Astrocyte (in vitro differentiated cells and primary cell): ENCODE measurements around the gene SOX13. TPM values are rescaled to one million over a fixed set of nuclear protein-coding genes. Genes with fewer than 3 reads are reported as not detected.

ENCODE experiments used
- DNase-seq: peaks from one replicate; pipeline ENCODE4 v3.0.0-alpha.2; 2010; ENCODE audit warnings: low read depth
- FAIRE-seq: peaks from 2 replicates; lab custom pipeline; 2011; peaks lifted over from hg19 to GRCh38; lab: Jason Lieb, UNC
- H2AFZ ChIP-seq: 2 replicates; pipeline ENCODE4 v1.6.0; 2012; ENCODE audit warnings: low read depth, low read length, inconsistent platforms
- H3K27ac ChIP-seq: 2 replicates; pipeline ENCODE4 v1.5.1; 2011; ENCODE audit warnings: low read depth, low read length, inconsistent platforms
- H3K27me3 ChIP-seq: 2 replicates; pipeline ENCODE4 v1.6.0; 2011; ENCODE audit warnings: low read length, inconsistent platforms; ENCODE audit not compliant: insufficient read depth
- H3K36me3 ChIP-seq: 2 replicates; pipeline ENCODE4 v1.5.1; 2011; ENCODE audit warnings: low read length, inconsistent platforms; ENCODE audit not compliant: insufficient read depth
- H3K4me1 ChIP-seq: 2 replicates; pipeline ENCODE4 v1.5.1; 2011; ENCODE audit warnings: low read length, inconsistent platforms; ENCODE audit not compliant: insufficient read depth
- H3K4me2 ChIP-seq: 2 replicates; pipeline ENCODE4 v1.6.0; 2012; ENCODE audit warnings: low read length, inconsistent platforms
- H3K4me3 ChIP-seq: 2 replicates; pipeline ENCODE4 v1.5.1; 2011; ENCODE audit warnings: low read depth, mild to moderate bottlenecking, low read length, inconsistent platforms; ENCODE audit not compliant: insufficient read depth
- H3K79me2 ChIP-seq: 2 replicates; pipeline ENCODE4 v1.6.0; 2012; ENCODE audit warnings: mild to moderate bottlenecking, low read length, inconsistent platforms; ENCODE audit not compliant: insufficient read depth
- H3K9ac ChIP-seq: 2 replicates; pipeline ENCODE4 v1.6.0; 2012; ENCODE audit warnings: mild to moderate bottlenecking, low read length, inconsistent platforms
- H3K9me3 ChIP-seq: 2 replicates; pipeline ENCODE4 v1.5.1; 2012; ENCODE audit warnings: low read depth, mild to moderate bottlenecking, low read length, inconsistent platforms; ENCODE audit not compliant: insufficient read depth
- H4K20me1 ChIP-seq: 2 replicates; pipeline ENCODE4 v1.6.0; 2012; ENCODE audit warnings: low read length, inconsistent platforms; ENCODE audit not compliant: insufficient read depth
- H3K27ac Mint-ChIP-seq: one replicate; pipeline ENCODE4 v1.8.0; 2021; ENCODE audit warnings: mild to moderate bottlenecking, mixed read lengths; ENCODE audit not compliant: unreplicated experiment
- H3K27me3 Mint-ChIP-seq: one replicate; pipeline ENCODE4 v1.8.0; 2021; ENCODE audit warnings: low read depth, mixed read lengths; ENCODE audit not compliant: unreplicated experiment
- H3K36me3 Mint-ChIP-seq: one replicate; pipeline ENCODE4 v1.8.0; 2021; ENCODE audit warnings: low read depth, mixed read lengths; ENCODE audit not compliant: unreplicated experiment
- H3K4me1 Mint-ChIP-seq: one replicate; pipeline ENCODE4 v1.8.0; 2021; ENCODE audit warnings: low read depth, mixed read lengths; ENCODE audit not compliant: unreplicated experiment
- H3K4me3 Mint-ChIP-seq: one replicate; pipeline ENCODE4 v1.8.0; 2021; ENCODE audit warnings: mild to moderate bottlenecking, moderate library complexity, mixed read lengths; ENCODE audit not compliant: unreplicated experiment
- H3K9me3 Mint-ChIP-seq: one replicate; pipeline ENCODE4 v1.8.0; 2021; ENCODE audit warnings: mild to moderate bottlenecking, mixed read lengths; ENCODE audit not compliant: unreplicated experiment
- CTCF ChIP-seq: IDR thresholded peaks from 2 replicates; pipeline ENCODE4 v1.5.1; 2011; ENCODE audit warnings: low read depth, mild to moderate bottlenecking, inconsistent platforms, low read length, moderate library complexity; ENCODE audit not compliant: insufficient read depth
- EZH2 ChIP-seq: IDR thresholded peaks from 2 replicates; pipeline ENCODE4 v1.6.1; 2012; ENCODE audit warnings: mild to moderate bottlenecking, low read length, inconsistent platforms; ENCODE audit not compliant: insufficient read depth
- total RNA-seq: library from RNA; stranded (reverse); gene quantifications from 2 replicates; pipeline ENCODE4 v1.2.1, GENCODE V29; 2021

SOX13 gene
- total RNA-seq, 1 donor from 2014 or later: 12.4 TPM

GRCh38 chr1:204134103-204134502, 61.2 kb downstream of the SOX13 start:
- H3K9me3 Mint-ChIP-seq: peaks cover 3% of the 10 kb centered on the region
- no peak overlapping the region for H3K27ac Mint-ChIP-seq
- Histone ChIP-seq H3K4me2 (no peak overlapping the region), H3K27me3 (no peaks in the 10 kb centered on the region), H3K79me2 (no peaks in the 10 kb centered on the region), H3K9me3 (no peaks in the 10 kb centered on the region), H4K20me1 (no peaks in the 10 kb centered on the region), H3K4me1 (peaks cover 24% of the 10 kb centered on the region), H3K27ac (no peak overlapping the region), H2AFZ (no peak overlapping the region), H3K4me3 (no peak overlapping the region), H3K36me3 (no peaks in the 10 kb centered on the region), H3K9ac (no peak overlapping the region)
- H3K27me3 Mint-ChIP-seq: peaks cover 3% of the 10 kb centered on the region
- TF ChIP-seq CTCF (no peak), EZH2 (no peak)
- peaks cover 6% of the 10 kb centered on the region for H3K36me3 Mint-ChIP-seq
- no peak overlapping the region for H3K4me3 Mint-ChIP-seq
- peaks cover 11% of the 10 kb centered on the region for H3K4me1 Mint-ChIP-seq
- DNase-seq (no peak), FAIRE-seq (no peak)

GRCh38 chr1:204136814-204137213, 63.9 kb downstream of the SOX13 start:
- no peak overlapping the region for H3K27ac Mint-ChIP-seq
- Histone ChIP-seq H3K4me2 (no peak overlapping the region), H3K9ac (no peak overlapping the region), H4K20me1 (no peaks in the 10 kb centered on the region), H3K4me1 (no peaks in the 10 kb centered on the region), H3K4me3 (no peak overlapping the region), H3K79me2 (no peaks in the 10 kb centered on the region), H3K9me3 (no peaks in the 10 kb centered on the region), H2AFZ (no peak overlapping the region), H3K27ac (no peak overlapping the region), H3K36me3 (no peaks in the 10 kb centered on the region), H3K27me3 (no peaks in the 10 kb centered on the region)
- TF ChIP-seq CTCF (no peak), EZH2 (no peak)
- no peak overlapping the region for H3K4me3 Mint-ChIP-seq
- no peaks in the 10 kb centered on the region for H3K4me1 Mint-ChIP-seq
- FAIRE-seq (no peak), DNase-seq (no peak)
- peaks cover 9% of the 10 kb centered on the region for H3K27me3 Mint-ChIP-seq
- H3K9me3 Mint-ChIP-seq: peaks cover 4% of the 10 kb centered on the region
- H3K36me3 Mint-ChIP-seq: peaks cover 9% of the 10 kb centered on the region

GRCh38 chr1:204139088-204139487, 66.2 kb downstream of the SOX13 start:
- no peak overlapping the region for H3K4me3 Mint-ChIP-seq
- H3K27me3 Mint-ChIP-seq: peaks cover 14% of the 10 kb centered on the region
- H3K9me3 Mint-ChIP-seq: peaks cover 4% of the 10 kb centered on the region
- Histone ChIP-seq H3K4me1 (no peaks in the 10 kb centered on the region), H4K20me1 (no peaks in the 10 kb centered on the region), H3K4me3 (no peak overlapping the region), H3K27me3 (no peaks in the 10 kb centered on the region), H3K9ac (no peak overlapping the region), H3K36me3 (no peaks in the 10 kb centered on the region), H3K79me2 (no peaks in the 10 kb centered on the region), H3K4me2 (no peak overlapping the region), H3K27ac (no peak overlapping the region), H3K9me3 (no peaks in the 10 kb centered on the region), H2AFZ (no peak overlapping the region)
- FAIRE-seq (no peak), DNase-seq (no peak)
- no peaks in the 10 kb centered on the region for H3K4me1 Mint-ChIP-seq
- TF ChIP-seq EZH2: no peak
- no peak for TF ChIP-seq CTCF
- H3K27ac Mint-ChIP-seq: no peak overlapping the region
- H3K36me3 Mint-ChIP-seq: peaks cover 11% of the 10 kb centered on the region
